ENCODE measurements around the gene AURKB. TPM values are rescaled to one million over a fixed set of nuclear protein-coding genes. Genes with fewer than 3 reads are reported as not detected.

AURKB gene
- total and polyA plus RNA-seq, 2 of the 13 experiments (the other 11 are each of a cell fraction or from before 2014, with no cell fraction given) = 29.5 to 75.3 TPM

DNA sequence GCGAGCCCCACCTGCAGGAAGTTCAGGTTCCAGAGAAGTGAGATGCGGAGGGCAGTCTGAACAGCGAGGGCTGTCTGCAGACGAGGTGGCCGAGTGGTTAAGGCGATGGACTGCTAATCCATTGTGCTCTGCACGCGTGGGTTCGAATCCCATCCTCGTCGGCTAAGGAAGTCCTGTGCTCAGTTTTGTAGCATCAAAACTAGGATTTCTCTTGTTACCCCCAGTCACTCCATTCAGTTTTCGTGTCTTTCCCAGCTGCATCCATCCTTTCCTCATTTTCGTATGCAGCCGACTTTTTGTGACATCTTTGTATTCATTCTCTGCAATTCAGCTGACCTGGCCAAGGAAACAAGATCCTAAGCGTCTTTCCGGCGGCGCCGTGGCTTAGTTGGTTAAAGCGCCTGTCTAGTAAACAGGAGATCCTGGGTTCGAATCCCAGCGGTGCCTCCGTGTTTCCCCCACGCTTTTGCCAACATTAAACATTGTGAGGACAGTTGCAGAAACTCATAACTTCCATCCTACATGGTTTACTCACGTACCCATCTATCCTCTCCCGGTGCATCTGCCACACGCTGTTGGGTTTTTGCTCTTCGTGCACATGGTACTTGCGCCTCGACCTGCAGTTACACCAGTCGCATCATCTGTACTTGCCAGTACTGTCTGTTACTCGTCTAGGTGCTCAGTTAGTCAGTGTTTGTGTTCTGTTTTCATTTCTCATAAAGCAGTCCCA, 23.4 kb downstream of the AURKB start (continued):
- TF ChIP-seq CEBPZ (IDR thresholded peaks at IDR 0.05; ENCODE audit: low read length) (no peak), ZBTB7A (CRISPR knock-in tag; IDR thresholded peaks at IDR 0.05) (peak; percentile 45; the same call in 1 of the 2 replicates), ATF7 (IDR thresholded peaks at IDR 0.05) (no peak), ATF7 (CRISPR knock-in tag; IDR thresholded peaks at IDR 0.05) (no peak), CAMTA2 (CRISPR knock-in tag; IDR thresholded peaks at IDR 0.05; ENCODE audit: borderline replicate concordance) (peak; percentile 39), THRA (CRISPR knock-in tag; IDR thresholded peaks at IDR 0.05; ENCODE audit: borderline replicate concordance) (no peak; the same call in 1 of the 2 replicates), ZNF343 (CRISPR knock-in tag; IDR thresholded peaks at IDR 0.05) (no peak), AKAP8 (CRISPR knock-in tag; IDR thresholded peaks at IDR 0.05) (no peak), ZNF773 (CRISPR knock-in tag; IDR thresholded peaks at IDR 0.05; ENCODE audit: borderline replicate concordance) (no peak), ZNF891 (CRISPR knock-in tag; IDR thresholded peaks at IDR 0.05) (no peak), ZBTB1 (CRISPR knock-in tag; IDR thresholded peaks at IDR 0.05; ENCODE audit: borderline replicate concordance) (no peak), ZNF850 (CRISPR knock-in tag; conservative IDR thresholded peaks at IDR 0.05) (no peak), ZNF274 (CRISPR knock-in tag; IDR thresholded peaks at IDR 0.05) (no peak), ZEB1 (IDR thresholded peaks at IDR 0.05; ENCODE audit: insufficient replicate concordance, low read depth) (peak; percentile 58), ZNF230 (CRISPR knock-in tag; IDR thresholded peaks at IDR 0.05) (peak; percentile 73; the same call in 1 of the 2 replicates), ZBTB14 (CRISPR knock-in tag; IDR thresholded peaks at IDR 0.05) (0 out of 2 replicates have a peak, but pooled peaks have one; percentile 28), MBD4 (IDR thresholded peaks at IDR 0.05; ENCODE audit: borderline replicate concordance, low read length) (0 out of 2 replicates have a peak, but pooled peaks have one; percentile 84)
- TF ChIP-seq, protein P1, sequence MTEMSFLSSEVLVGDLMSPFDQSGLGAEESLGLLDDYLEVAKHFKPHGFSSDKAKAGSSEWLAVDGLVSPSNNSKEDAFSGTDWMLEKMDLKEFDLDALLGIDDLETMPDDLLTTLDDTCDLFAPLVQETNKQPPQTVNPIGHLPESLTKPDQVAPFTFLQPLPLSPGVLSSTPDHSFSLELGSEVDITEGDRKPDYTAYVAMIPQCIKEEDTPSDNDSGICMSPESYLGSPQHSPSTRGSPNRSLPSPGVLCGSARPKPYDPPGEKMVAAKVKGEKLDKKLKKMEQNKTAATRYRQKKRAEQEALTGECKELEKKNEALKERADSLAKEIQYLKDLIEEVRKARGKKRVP (CRISPR knock-in tag; IDR thresholded peaks at IDR 0.05) = 0 out of 4 replicates have a peak, but pooled peaks of 1 of the 2 experiments have one; percentile 52
- TF ChIP-seq, protein P2, sequence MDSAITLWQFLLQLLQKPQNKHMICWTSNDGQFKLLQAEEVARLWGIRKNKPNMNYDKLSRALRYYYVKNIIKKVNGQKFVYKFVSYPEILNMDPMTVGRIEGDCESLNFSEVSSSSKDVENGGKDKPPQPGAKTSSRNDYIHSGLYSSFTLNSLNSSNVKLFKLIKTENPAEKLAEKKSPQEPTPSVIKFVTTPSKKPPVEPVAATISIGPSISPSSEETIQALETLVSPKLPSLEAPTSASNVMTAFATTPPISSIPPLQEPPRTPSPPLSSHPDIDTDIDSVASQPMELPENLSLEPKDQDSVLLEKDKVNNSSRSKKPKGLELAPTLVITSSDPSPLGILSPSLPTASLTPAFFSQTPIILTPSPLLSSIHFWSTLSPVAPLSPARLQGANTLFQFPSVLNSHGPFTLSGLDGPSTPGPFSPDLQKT (CRISPR knock-in tag; IDR thresholded peaks at IDR 0.05; ENCODE audit: borderline replicate concordance) = no peak

All from HepG2 (cell line).